HepG2 (cell line): ENCODE results near the gene PEAK3. TPM values are rescaled to one million over a fixed set of nuclear protein-coding genes. Genes with fewer than 3 reads are reported as not detected.

Experiments used
- FOSL1 ChIP-seq: sonication (generic); formaldehyde crosslinking; IDR thresholded peaks from 2 replicates; pipeline ENCODE4 v1.9.0; 2021; ENCODE audit warnings: missing genetic modification reagents, borderline replicate concordance
- MTF2 ChIP-seq: sonication (generic); formaldehyde crosslinking; IDR thresholded peaks from 2 replicates; pipeline ENCODE4 v1.5.0; 2020; ENCODE audit warnings: missing genetic modification reagents, borderline replicate concordance
- MXD4 ChIP-seq: IDR thresholded peaks from 2 replicates; pipeline ENCODE4 v1.6.1; 2016; ENCODE audit warnings: mild to moderate bottlenecking, missing biosample characterization, missing genetic modification reagents
- PITX1 ChIP-seq: sonication (generic); formaldehyde crosslinking; IDR thresholded peaks from 2 replicates; pipeline ENCODE4 v1.5.1; 2020; ENCODE audit warnings: mild to moderate bottlenecking, missing genetic modification reagents
- POLR2AphosphoS2 ChIP-seq: IDR thresholded peaks from 2 replicates; pipeline ENCODE4 v1.6.1; 2011; ENCODE audit warnings: low read depth, low read length, improper control_type of control experiment
- RXRB ChIP-seq: IDR thresholded peaks from 2 replicates; pipeline ENCODE4 v1.6.1; 2016; ENCODE audit warnings: borderline replicate concordance, missing genetic modification reagents, missing compliant biosample characterization
- SALL1 ChIP-seq: sonication (generic); formaldehyde crosslinking; IDR thresholded peaks from 2 replicates; pipeline ENCODE4 v1.8.0; 2022; ENCODE audit warnings: mild to moderate bottlenecking, missing genetic modification reagents
- SNRNP70 ChIP-seq: fragments of 200-400 bp; formaldehyde crosslinking; IDR thresholded peaks from 2 replicates; pipeline ENCODE4 v1.6.1; 2017; ENCODE audit warnings: mild to moderate bottlenecking, low read depth, low read length, moderate library complexity
- ZNF205 ChIP-seq: IDR thresholded peaks from 2 replicates; pipeline ENCODE4 v1.6.1; 2018; ENCODE audit warnings: missing biosample characterization, missing genetic modification reagents
- ZNF253 ChIP-seq: sonication (generic); formaldehyde crosslinking; IDR thresholded peaks from 2 replicates; pipeline ENCODE4 v1.8.0; 2022; ENCODE audit warnings: mild to moderate bottlenecking, missing genetic modification reagents, borderline replicate concordance
- ZNF292 ChIP-seq: sonication (generic); formaldehyde crosslinking; IDR thresholded peaks from 2 replicates; pipeline ENCODE4 v1.8.1; 2022; ENCODE audit warnings: mild to moderate bottlenecking, low read depth, missing genetic modification reagents, borderline replicate concordance
- ZNF317 ChIP-seq: sonication (generic); formaldehyde crosslinking; IDR thresholded peaks from 2 replicates; pipeline ENCODE4 v1.5.0; 2020; ENCODE audit warnings: mild to moderate bottlenecking, missing genetic modification reagents
- ZNF557 ChIP-seq: sonication (generic); formaldehyde crosslinking; IDR thresholded peaks from 2 replicates; pipeline ENCODE4 v1.4.0; 2020; ENCODE audit warnings: missing genetic modification reagents
- ZNF562 ChIP-seq: sonication (generic); formaldehyde crosslinking; IDR thresholded peaks from 2 replicates; pipeline ENCODE4 v1.8.0; 2022; ENCODE audit warnings: missing genetic modification reagents, borderline replicate concordance
- ZNF577 ChIP-seq: sonication (generic); formaldehyde crosslinking; IDR thresholded peaks from 2 replicates; pipeline ENCODE4 v1.4.0; 2020; ENCODE audit warnings: mild to moderate bottlenecking, low read depth, missing genetic modification reagents, borderline replicate concordance
- ZNF772 ChIP-seq: sonication (generic); formaldehyde crosslinking; IDR thresholded peaks from 2 replicates; pipeline ENCODE4 v1.5.0; 2020; ENCODE audit warnings: mild to moderate bottlenecking, missing genetic modification reagents
- ZNF883 ChIP-seq: sonication (generic); formaldehyde crosslinking; IDR thresholded peaks from 2 replicates; pipeline ENCODE4 v1.5.1; 2020; ENCODE audit warnings: mild to moderate bottlenecking, missing genetic modification reagents; ENCODE audit errors: not compliant biosample characterization
- polyA plus RNA-seq, 8 experiments: library from polyadenylated mRNA; depleted of rRNA in 3 of 8; stranded (reverse) in 7 of 8; unstranded in 1 of 8; fragments of >200 nt; fragmentation: Illumina TruSeq in 4 of 8; extraction: Trizol in 4 of 8; gene quantifications; 2 replicates each; pipeline versions ENCODE4 v1.2.1 to v1.2.3, GENCODE V29; 2011 to 2016; ENCODE audit warnings: low read depth in 4 of 8, missing spikeins in 1 of 8, mixed read lengths in 1 of 8; ENCODE audit not compliant: insufficient read depth in 1 of 8
- total RNA-seq, 5 experiments: library from RNA; depleted of rRNA; stranded (reverse); fragments of >200 nt; fragmentation: Illumina TruSeq; extraction: Trizol; gene quantifications; 2 replicates each; pipeline ENCODE4 v1.2.3, GENCODE V29; 2016; ENCODE audit warnings: low read depth in 1 of 5
- TF ChIP-seq, protein P1 (sequence below): sonication (generic); formaldehyde crosslinking; IDR thresholded peaks from 2 replicates; pipeline ENCODE4 v1.4.0; 2020; ENCODE audit warnings: missing genetic modification reagents, borderline replicate concordance
- TF ChIP-seq, protein P2 (sequence below): sonication (generic); formaldehyde crosslinking; IDR thresholded peaks from 2 replicates; pipeline ENCODE4 v1.8.0; 2022; ENCODE audit warnings: mild to moderate bottlenecking, missing genetic modification reagents, borderline replicate concordance
- TF ChIP-seq, protein P3 (sequence below), 2 experiments: sonication (generic) in 1 of 2; formaldehyde crosslinking in 1 of 2; IDR thresholded peaks; 2 replicates each; pipeline versions ENCODE4 v1.4.0 to v1.6.1; 2018 to 2020; ENCODE audit warnings: missing genetic modification reagents in 2 of 2, borderline replicate concordance in 1 of 2, low read depth in 1 of 2, mild to moderate bottlenecking in 1 of 2, missing biosample characterization in 1 of 2
- TF ChIP-seq, protein P4 (sequence below): sonication (generic); formaldehyde crosslinking; IDR thresholded peaks from 2 replicates; pipeline ENCODE4 v1.9.0; 2021; ENCODE audit warnings: missing genetic modification reagents, mild to moderate bottlenecking, borderline replicate concordance

Gene PEAK3
- total and polyA plus RNA-seq, 2 of the 13 experiments (the other 11 are each of a cell fraction or from before 2014, with no cell fraction given) = not detected

DNA sequence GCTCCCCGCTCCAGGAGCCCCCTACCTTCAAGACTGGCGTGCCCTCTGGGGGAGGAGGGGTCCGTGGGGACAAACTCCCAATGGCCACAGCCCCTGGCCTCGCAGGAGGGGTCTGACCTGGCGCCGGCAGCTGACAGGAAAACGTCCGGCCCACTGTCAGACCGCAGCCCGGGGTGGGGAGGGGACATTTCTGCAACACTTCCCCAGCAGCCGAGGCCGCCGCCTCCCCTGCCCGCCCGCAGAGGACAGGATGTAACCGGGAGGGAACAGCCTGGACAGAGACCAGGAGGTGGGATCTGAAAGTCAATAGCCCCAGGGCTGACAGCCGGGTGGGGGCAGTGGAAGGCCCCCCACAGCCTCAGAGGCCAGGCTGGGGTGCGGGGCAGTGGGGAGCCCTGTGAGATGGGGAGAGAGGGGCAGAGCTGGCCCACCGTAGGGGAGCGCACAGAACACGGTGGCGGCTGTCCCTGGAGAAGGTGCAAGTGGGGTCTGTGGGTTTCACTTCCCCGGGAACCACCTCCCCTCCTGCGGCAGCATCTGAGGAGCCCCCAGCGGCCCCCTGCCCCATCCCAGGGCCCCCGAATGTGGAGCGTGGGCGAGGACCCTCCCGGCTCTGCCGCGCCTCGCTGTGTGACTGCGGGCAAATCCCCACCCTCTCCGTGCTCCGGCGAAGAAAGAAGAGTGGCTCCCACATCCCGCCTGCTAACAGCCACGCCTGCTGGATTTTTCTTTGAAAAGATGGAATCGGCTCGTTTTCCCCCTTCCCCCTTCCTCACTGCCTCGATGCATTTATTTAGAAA is at the start of gene PEAK3 (continued):
- TF ChIP-seq, protein P1, sequence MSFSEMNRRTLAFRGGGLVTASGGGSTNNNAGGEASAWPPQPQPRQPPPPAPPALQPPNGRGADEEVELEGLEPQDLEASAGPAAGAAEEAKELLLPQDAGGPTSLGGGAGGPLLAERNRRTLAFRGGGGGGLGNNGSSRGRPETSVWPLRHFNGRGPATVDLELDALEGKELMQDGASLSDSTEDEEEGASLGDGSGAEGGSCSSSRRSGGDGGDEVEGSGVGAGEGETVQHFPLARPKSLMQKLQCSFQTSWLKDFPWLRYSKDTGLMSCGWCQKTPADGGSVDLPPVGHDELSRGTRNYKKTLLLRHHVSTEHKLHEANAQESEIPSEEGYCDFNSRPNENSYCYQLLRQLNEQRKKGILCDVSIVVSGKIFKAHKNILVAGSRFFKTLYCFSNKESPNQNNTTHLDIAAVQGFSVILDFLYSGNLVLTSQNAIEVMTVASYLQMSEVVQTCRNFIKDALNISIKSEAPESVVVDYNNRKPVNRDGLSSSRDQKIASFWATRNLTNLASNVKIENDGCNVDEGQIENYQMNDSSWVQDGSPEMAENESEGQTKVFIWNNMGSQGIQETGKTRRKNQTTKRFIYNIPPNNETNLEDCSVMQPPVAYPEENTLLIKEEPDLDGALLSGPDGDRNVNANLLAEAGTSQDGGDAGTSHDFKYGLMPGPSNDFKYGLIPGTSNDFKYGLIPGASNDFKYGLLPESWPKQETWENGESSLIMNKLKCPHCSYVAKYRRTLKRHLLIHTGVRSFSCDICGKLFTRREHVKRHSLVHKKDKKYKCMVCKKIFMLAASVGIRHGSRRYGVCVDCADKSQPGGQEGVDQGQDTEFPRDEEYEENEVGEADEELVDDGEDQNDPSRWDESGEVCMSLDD (CRISPR knock-in tag) = no peak
- TF ChIP-seq, protein P2, sequence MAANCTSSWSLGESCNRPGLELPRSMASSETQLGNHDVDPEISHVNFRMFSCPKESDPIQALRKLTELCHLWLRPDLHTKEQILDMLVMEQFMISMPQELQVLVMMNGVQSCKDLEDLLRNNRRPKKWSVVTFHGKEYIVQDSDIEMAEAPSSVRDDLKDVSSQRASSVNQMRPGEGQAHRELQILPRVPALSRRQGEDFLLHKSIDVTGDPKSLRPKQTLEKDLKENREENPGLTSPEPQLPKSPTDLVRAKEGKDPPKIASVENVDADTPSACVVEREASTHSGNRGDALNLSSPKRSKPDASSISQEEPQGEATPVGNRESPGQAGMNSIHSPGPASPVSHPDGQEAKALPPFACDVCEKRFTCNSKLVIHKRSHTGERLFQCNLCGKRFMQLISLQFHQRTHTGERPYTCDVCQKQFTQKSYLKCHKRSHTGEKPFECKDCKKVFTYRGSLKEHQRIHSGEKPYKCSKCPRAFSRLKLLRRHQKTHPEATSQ (CRISPR knock-in tag) = no peak
- TF ChIP-seq, protein P3, sequence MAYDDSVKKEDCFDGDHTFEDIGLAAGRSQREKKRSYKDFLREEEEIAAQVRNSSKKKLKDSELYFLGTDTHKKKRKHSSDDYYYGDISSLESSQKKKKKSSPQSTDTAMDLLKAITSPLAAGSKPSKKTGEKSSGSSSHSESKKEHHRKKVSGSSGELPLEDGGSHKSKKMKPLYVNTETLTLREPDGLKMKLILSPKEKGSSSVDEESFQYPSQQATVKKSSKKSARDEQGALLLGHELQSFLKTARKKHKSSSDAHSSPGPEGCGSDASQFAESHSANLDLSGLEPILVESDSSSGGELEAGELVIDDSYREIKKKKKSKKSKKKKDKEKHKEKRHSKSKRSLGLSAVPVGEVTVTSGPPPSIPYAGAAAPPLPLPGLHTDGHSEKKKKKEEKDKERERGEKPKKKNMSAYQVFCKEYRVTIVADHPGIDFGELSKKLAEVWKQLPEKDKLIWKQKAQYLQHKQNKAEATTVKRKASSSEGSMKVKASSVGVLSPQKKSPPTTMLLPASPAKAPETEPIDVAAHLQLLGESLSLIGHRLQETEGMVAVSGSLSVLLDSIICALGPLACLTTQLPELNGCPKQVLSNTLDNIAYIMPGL (CRISPR knock-in tag; IDR thresholded peaks at IDR 0.05; ENCODE audit: borderline replicate concordance in 1 of 2, low read depth in 1 of 2) = 0 out of 4 replicates have a peak, but pooled peaks of 1 of the 2 experiments have one; percentile 20
- TF ChIP-seq RXRB (CRISPR knock-in tag) (no peak), ZNF577 (CRISPR knock-in tag) (no peak), ZNF883 (CRISPR knock-in tag) (no peak), MXD4 (no peak), SALL1 (peak; percentile 22; the same call in 1 of the 2 replicates), ZNF317 (CRISPR knock-in tag) (no peak), ZNF205 (no peak), POLR2AphosphoS2 (0 out of 2 replicates have a peak, but pooled peaks have one; percentile 23), ZNF292 (CRISPR knock-in tag) (peak; percentile 83), ZNF557 (CRISPR knock-in tag) (no peak), SNRNP70 (no peak), ZNF253 (CRISPR knock-in tag) (no peak), MTF2 (no peak), ZNF562 (CRISPR knock-in tag) (no peak), PITX1 (CRISPR knock-in tag) (no peak), ZNF772 (CRISPR knock-in tag) (0 out of 2 replicates have a peak, but pooled peaks have one; percentile 37), FOSL1 (no peak)
- TF ChIP-seq, protein P4, sequence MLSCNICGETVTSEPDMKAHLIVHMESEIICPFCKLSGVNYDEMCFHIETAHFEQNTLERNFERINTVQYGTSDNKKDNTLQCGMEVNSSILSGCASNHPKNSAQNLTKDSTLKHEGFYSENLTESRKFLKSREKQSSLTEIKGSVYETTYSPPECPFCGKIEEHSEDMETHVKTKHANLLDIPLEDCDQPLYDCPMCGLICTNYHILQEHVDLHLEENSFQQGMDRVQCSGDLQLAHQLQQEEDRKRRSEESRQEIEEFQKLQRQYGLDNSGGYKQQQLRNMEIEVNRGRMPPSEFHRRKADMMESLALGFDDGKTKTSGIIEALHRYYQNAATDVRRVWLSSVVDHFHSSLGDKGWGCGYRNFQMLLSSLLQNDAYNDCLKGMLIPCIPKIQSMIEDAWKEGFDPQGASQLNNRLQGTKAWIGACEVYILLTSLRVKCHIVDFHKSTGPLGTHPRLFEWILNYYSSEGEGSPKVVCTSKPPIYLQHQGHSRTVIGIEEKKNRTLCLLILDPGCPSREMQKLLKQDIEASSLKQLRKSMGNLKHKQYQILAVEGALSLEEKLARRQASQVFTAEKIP (CRISPR knock-in tag) = no peak
